ENCODE results near the gene SULT1A3.
"Not testable (repeated sequence)": the region's sequence is repeated elsewhere in the genome, so short reads cannot be mapped to it uniquely, and the experiment has no call there.

The SULT1A3 gene

GRCh38 chr16:30186444-30186781 lies 12.6 kb upstream of the SULT1A3 start:
- TF ChIP-seq CTCF (IDR thresholded peaks at IDR 0.05; ENCODE audit: unreplicated experiment in 3 of 3), result no peak
- Mint-ChIP-seq H3K27ac (no peak overlapping the region), H3K36me3 (ENCODE audit: low read depth) (no peaks in the 10 kb centered on the region), H3K27me3 (ENCODE audit: low read depth) (peaks cover 7% of the 10 kb centered on the region), H3K9me3 (no peaks in the 10 kb centered on the region), H3K4me1 (peaks cover 8% of the 10 kb centered on the region), H3K4me3 (no peak overlapping the region)

GRCh38 chr16:30186782-30187555 lies 12.1 kb upstream of the SULT1A3 start:
- H3K9me3 Mint-ChIP-seq, result no peaks in the 10 kb centered on the region
- H3K36me3 Mint-ChIP-seq (ENCODE audit: low read depth), result no peaks in the 10 kb centered on the region
- H3K4me1 Mint-ChIP-seq, result peaks cover 8% of the 10 kb centered on the region
- H3K4me3 Mint-ChIP-seq, result peak overlapping the region in 2 of 3 experiments; percentile 27 to 54
- peak in 2 of 3 experiments; percentile 28 to 50 for TF ChIP-seq CTCF (IDR thresholded peaks at IDR 0.05; ENCODE audit: unreplicated experiment in 3 of 3)
- H3K27me3 Mint-ChIP-seq (ENCODE audit: low read depth), result peaks cover 7% of the 10 kb centered on the region
- H3K27ac Mint-ChIP-seq, result no peak overlapping the region

GRCh38 chr16:30187556-30187865 lies 11.5 kb upstream of the SULT1A3 start:
- no peaks in the 10 kb centered on the region for H3K36me3 Mint-ChIP-seq (ENCODE audit: low read depth)
- TF ChIP-seq CTCF (IDR thresholded peaks at IDR 0.05; ENCODE audit: unreplicated experiment in 3 of 3), result no peak
- H3K27ac Mint-ChIP-seq, result no peak overlapping the region
- peaks cover 7% of the 10 kb centered on the region for H3K27me3 Mint-ChIP-seq (ENCODE audit: low read depth)
- H3K4me1 Mint-ChIP-seq, result peaks cover 8% of the 10 kb centered on the region
- H3K9me3 Mint-ChIP-seq, result no peaks in the 10 kb centered on the region
- no peak overlapping the region for H3K4me3 Mint-ChIP-seq

GRCh38 chr16:30187971-30188561 lies 11.0 kb upstream of the SULT1A3 start:
- H3K36me3 Mint-ChIP-seq (ENCODE audit: low read depth), result no peaks in the 10 kb centered on the region

GRCh38 chr16:30191158-30191557 lies 7.9 kb upstream of the SULT1A3 start:
- H3K27me3 Mint-ChIP-seq (ENCODE audit: low read depth); H3K9me3 Mint-ChIP-seq; H3K4me3 Mint-ChIP-seq; H3K36me3 Mint-ChIP-seq (ENCODE audit: low read depth); H3K4me1 Mint-ChIP-seq; H3K27ac Mint-ChIP-seq: not testable (repeated sequence)

More at GRCh38 chr16:30187971-30188561, 11.0 kb upstream of the SULT1A3 start:
- Mint-ChIP-seq H3K27ac (no peak overlapping the region), H3K4me1 (peaks cover 8% of the 10 kb centered on the region), H3K27me3 (ENCODE audit: low read depth) (peaks cover 7% of the 10 kb centered on the region), H3K9me3 (no peaks in the 10 kb centered on the region), H3K4me3 (no peak overlapping the region)
- no peak for TF ChIP-seq CTCF (IDR thresholded peaks at IDR 0.05; ENCODE audit: unreplicated experiment in 3 of 3)

GRCh38 chr16:30193098-30193497 lies 6.0 kb upstream of the SULT1A3 start:
- H3K9me3 Mint-ChIP-seq; H3K4me1 Mint-ChIP-seq; H3K27ac Mint-ChIP-seq; H3K27me3 Mint-ChIP-seq (ENCODE audit: low read depth); H3K4me3 Mint-ChIP-seq; H3K36me3 Mint-ChIP-seq (ENCODE audit: low read depth): not testable (repeated sequence)

GRCh38 chr16:30193615-30194014 lies 5.4 kb upstream of the SULT1A3 start, which contains the start of the genes BOLA2B and SLX1A:
BOLA2B (minus strand) TSS chr16:30193666; CDS start chr16:30193595, 71 bp downstream.
SLX1A (plus strand) TSS chr16:30193875; CDS start chr16:30194085, 210 bp downstream.
- not testable (repeated sequence) for H3K27me3 Mint-ChIP-seq (ENCODE audit: low read depth); H3K4me1 Mint-ChIP-seq; H3K4me3 Mint-ChIP-seq; H3K27ac Mint-ChIP-seq; H3K36me3 Mint-ChIP-seq (ENCODE audit: low read depth); H3K9me3 Mint-ChIP-seq

- not testable (repeated sequence) for H3K27ac Mint-ChIP-seq; H3K4me1 Mint-ChIP-seq; H3K36me3 Mint-ChIP-seq (ENCODE audit: low read depth); H3K9me3 Mint-ChIP-seq; H3K4me3 Mint-ChIP-seq; H3K27me3 Mint-ChIP-seq (ENCODE audit: low read depth)
Observed at GRCh38 chr16:30194172-30194925, 4.7 kb upstream of the SULT1A3 start.

GRCh38 chr16:30197001-30197400 lies 2.1 kb upstream of the SULT1A3 start:
- H3K9me3 Mint-ChIP-seq; H3K4me3 Mint-ChIP-seq; H3K27ac Mint-ChIP-seq; H3K27me3 Mint-ChIP-seq (ENCODE audit: low read depth); H3K4me1 Mint-ChIP-seq; H3K36me3 Mint-ChIP-seq (ENCODE audit: low read depth): not testable (repeated sequence)

GRCh38 chr16:30199608-30200343 lies 721 bp downstream of the SULT1A3 start:
- not testable (repeated sequence) for H3K4me1 Mint-ChIP-seq; H3K27ac Mint-ChIP-seq; H3K4me3 Mint-ChIP-seq; H3K9me3 Mint-ChIP-seq; H3K36me3 Mint-ChIP-seq (ENCODE audit: low read depth); H3K27me3 Mint-ChIP-seq (ENCODE audit: low read depth)

All from nephron (organoid).